ENCODE measurements around the gene MGST1. TPM values are rescaled to one million over a fixed set of nuclear protein-coding genes. Genes with fewer than 3 reads are reported as not detected.

Gene MGST1
- total RNA-seq, 3 donors from 2014 or later (not counting 1 experiment from before 2014, with no cell fraction given) = 0.40 to 4.3 (median 0.63) TPM

DNA sequence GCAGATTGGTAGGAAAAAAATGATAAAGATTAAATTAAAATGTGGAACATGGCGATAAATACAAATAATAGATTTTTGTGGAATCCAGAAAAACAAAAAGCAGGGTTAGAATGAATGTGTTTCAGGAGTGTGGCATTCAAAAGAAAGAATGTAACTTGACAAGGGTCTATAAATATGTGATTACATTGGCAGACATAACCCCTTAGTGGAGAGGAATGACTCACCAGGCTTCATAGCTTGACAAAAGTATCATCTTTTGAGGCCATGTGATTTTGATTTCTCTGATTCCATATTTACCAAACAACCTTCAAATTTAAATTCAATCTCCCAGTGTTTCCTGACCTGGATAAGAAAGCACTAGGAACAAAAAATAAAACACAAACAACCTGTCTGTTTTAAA is 24.4 kb upstream of the MGST1 start:
- no peak overlapping the region for H3K27ac Mint-ChIP-seq
- no peaks in the 10 kb centered on the region for H3K4me1 ChIP-seq (ENCODE audit: control insufficient read depth, insufficient read depth, low read length)
- no peak overlapping the region for H3K27ac ChIP-seq (ENCODE audit: low read length)
- no peaks in the 10 kb centered on the region for H3K4me1 Mint-ChIP-seq
- 89% methylated on average over 1 of the region's 1 CpG for WGBS (ENCODE audit: insufficient coverage)
- H3K36me3 Mint-ChIP-seq = no peaks in the 10 kb centered on the region
- TF ChIP-seq, protein P1, sequence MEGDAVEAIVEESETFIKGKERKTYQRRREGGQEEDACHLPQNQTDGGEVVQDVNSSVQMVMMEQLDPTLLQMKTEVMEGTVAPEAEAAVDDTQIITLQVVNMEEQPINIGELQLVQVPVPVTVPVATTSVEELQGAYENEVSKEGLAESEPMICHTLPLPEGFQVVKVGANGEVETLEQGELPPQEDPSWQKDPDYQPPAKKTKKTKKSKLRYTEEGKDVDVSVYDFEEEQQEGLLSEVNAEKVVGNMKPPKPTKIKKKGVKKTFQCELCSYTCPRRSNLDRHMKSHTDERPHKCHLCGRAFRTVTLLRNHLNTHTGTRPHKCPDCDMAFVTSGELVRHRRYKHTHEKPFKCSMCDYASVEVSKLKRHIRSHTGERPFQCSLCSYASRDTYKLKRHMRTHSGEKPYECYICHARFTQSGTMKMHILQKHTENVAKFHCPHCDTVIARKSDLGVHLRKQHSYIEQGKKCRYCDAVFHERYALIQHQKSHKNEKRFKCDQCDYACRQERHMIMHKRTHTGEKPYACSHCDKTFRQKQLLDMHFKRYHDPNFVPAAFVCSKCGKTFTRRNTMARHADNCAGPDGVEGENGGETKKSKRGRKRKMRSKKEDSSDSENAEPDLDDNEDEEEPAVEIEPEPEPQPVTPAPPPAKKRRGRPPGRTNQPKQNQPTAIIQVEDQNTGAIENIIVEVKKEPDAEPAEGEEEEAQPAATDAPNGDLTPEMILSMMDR (IDR thresholded peaks at IDR 0.05) = no peak
- no peaks in the 10 kb centered on the region for H3K27me3 ChIP-seq (ENCODE audit: control insufficient read depth, insufficient read depth, low read length)
- H3K27me3 Mint-ChIP-seq (ENCODE audit: low read depth in 2 of 2) = no peaks in the 10 kb centered on the region
- intact Hi-C loops (cut with micrococcal nuclease) = no loop called here
- H3K9me3 Mint-ChIP-seq = peaks cover 21 to 26% of the 10 kb centered on the region in 2 donors
- ATAC-seq (no peak), DNase-seq (no peak)
- no peak overlapping the region for H3K4me3 Mint-ChIP-seq
- no peaks in the 10 kb centered on the region for H3K9me3 ChIP-seq (ENCODE audit: control insufficient read depth, insufficient read depth, low read length)
- H3K4me3 ChIP-seq (ENCODE audit: low read length) = no peak overlapping the region
- H3K36me3 ChIP-seq (ENCODE audit: control insufficient read depth, insufficient read depth, low read length) = no peaks in the 10 kb centered on the region

DNA sequence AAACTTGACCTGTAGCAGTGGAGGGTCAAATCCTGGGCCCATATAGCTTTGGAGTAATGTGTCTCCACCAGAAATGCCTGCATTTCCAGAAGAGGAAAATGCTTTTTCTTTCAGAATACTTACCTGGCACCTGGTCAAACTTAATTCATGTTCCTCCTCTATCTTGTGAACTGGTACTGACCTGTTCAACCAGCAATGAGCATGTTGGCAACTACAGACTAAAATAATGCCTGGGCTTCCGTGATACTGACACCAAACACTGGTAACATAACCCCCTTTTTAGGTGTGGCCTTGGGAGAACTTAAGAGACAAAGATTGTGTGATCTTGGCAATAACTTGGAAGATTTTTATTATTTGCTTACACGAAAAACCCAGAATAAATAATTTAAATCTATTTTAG is 23.8 kb upstream of the MGST1 start:
- Mint-ChIP-seq H3K4me1 (no peaks in the 10 kb centered on the region), H3K36me3 (no peaks in the 10 kb centered on the region), H3K4me3 (no peak overlapping the region), H3K9me3 (peaks cover 18 to 24% of the 10 kb centered on the region in 2 donors), H3K27me3 (ENCODE audit: low read depth in 2 of 2) (no peaks in the 10 kb centered on the region), H3K27ac (no peak overlapping the region)
- Histone ChIP-seq H3K36me3 (ENCODE audit: control insufficient read depth, insufficient read depth, low read length) (no peaks in the 10 kb centered on the region), H3K27ac (ENCODE audit: low read length) (no peak overlapping the region), H3K27me3 (ENCODE audit: control insufficient read depth, insufficient read depth, low read length) (no peaks in the 10 kb centered on the region), H3K4me3 (ENCODE audit: low read length) (no peak overlapping the region), H3K9me3 (ENCODE audit: control insufficient read depth, insufficient read depth, low read length) (no peaks in the 10 kb centered on the region), H3K4me1 (ENCODE audit: control insufficient read depth, insufficient read depth, low read length) (no peaks in the 10 kb centered on the region)
- intact Hi-C loops (cut with micrococcal nuclease) = no loop called here
- ATAC-seq (no peak), DNase-seq (no peak)
- TF ChIP-seq, protein P1 (IDR thresholded peaks at IDR 0.05) = no peak
- 88% methylated on average over 1 of the region's 2 CpGs for WGBS (ENCODE audit: insufficient coverage)

DNA sequence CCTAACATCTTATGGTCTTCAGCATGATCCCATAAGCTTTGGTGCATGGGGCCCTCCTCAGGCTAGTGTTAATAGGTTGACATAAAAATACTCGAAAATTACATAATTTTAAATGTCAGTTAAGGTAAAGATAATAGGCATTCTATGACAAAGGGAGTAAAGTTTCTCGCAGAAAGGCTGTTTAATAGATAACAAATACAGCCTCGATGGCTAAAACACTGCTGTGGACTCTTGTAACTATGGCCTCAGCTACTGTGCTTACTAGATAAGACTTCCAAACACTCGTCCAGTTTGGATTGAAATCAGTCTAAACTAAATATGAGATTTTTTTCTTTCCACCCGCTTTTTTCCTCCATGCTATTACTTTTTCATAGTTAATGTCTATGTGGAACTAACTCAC is 23.2 kb upstream of the MGST1 start:
- no peak overlapping the region for H3K27ac ChIP-seq (ENCODE audit: low read length)
- DNase-seq (no peak), ATAC-seq (no peak)
- no peaks in the 10 kb centered on the region for H3K36me3 Mint-ChIP-seq
- H3K27me3 Mint-ChIP-seq (ENCODE audit: low read depth in 2 of 2) = no peaks in the 10 kb centered on the region
- H3K9me3 ChIP-seq (ENCODE audit: control insufficient read depth, insufficient read depth, low read length) = no peaks in the 10 kb centered on the region
- no peak overlapping the region for H3K4me3 Mint-ChIP-seq
- 81% methylated on average over 3 of the region's 5 CpGs for WGBS (ENCODE audit: insufficient coverage)
- H3K4me3 ChIP-seq (ENCODE audit: low read length) = no peak overlapping the region
- H3K27me3 ChIP-seq (ENCODE audit: control insufficient read depth, insufficient read depth, low read length) = no peaks in the 10 kb centered on the region
- no peaks in the 10 kb centered on the region for H3K36me3 ChIP-seq (ENCODE audit: control insufficient read depth, insufficient read depth, low read length)
- H3K27ac Mint-ChIP-seq = no peak overlapping the region
- H3K9me3 Mint-ChIP-seq = peaks cover 15 to 27% of the 10 kb centered on the region in 2 donors
- TF ChIP-seq, protein P1 (IDR thresholded peaks at IDR 0.05) = no peak
- intact Hi-C loops (cut with micrococcal nuclease) = no loop called here
- H3K4me1 Mint-ChIP-seq = no peaks in the 10 kb centered on the region
- H3K4me1 ChIP-seq (ENCODE audit: control insufficient read depth, insufficient read depth, low read length) = no peaks in the 10 kb centered on the region

DNA sequence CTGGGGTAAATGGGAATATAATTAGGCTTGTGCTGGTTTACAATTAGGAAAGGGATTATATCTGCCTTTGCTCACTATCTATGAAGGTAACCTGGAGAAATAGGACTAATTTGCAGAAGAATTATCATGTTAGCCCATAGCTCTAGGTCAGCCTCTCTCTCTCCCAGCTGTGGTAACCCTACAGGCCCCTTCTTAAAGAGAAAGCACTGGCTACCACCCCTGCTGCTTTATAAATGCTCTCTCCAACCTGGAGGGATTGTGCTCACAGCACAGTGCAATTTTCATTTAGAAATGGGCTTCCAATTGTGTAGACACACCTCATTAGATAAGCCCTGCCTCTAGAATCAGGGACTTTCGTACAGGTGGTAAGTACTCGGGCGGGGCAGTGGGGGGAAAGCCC is 22.7 kb upstream of the MGST1 start:
- WGBS (ENCODE audit: insufficient coverage) = 100% methylated on average over 2 of the region's 3 CpGs
- no peaks in the 10 kb centered on the region for H3K4me1 Mint-ChIP-seq
- ATAC-seq (no peak), DNase-seq (no peak)
- Histone ChIP-seq H3K9me3 (ENCODE audit: control insufficient read depth, insufficient read depth, low read length) (no peaks in the 10 kb centered on the region), H3K27me3 (ENCODE audit: control insufficient read depth, insufficient read depth, low read length) (no peaks in the 10 kb centered on the region), H3K27ac (ENCODE audit: low read length) (no peak overlapping the region), H3K4me3 (ENCODE audit: low read length) (no peak overlapping the region), H3K36me3 (ENCODE audit: control insufficient read depth, insufficient read depth, low read length) (no peaks in the 10 kb centered on the region), H3K4me1 (ENCODE audit: control insufficient read depth, insufficient read depth, low read length) (no peaks in the 10 kb centered on the region)
- no peak overlapping the region for H3K4me3 Mint-ChIP-seq
- no peaks in the 10 kb centered on the region for H3K36me3 Mint-ChIP-seq
- TF ChIP-seq, protein P1 (IDR thresholded peaks at IDR 0.05) = no peak
- peaks cover 13 to 25% of the 10 kb centered on the region in 2 donors for H3K9me3 Mint-ChIP-seq
- H3K27me3 Mint-ChIP-seq (ENCODE audit: low read depth in 2 of 2) = no peaks in the 10 kb centered on the region
- H3K27ac Mint-ChIP-seq = no peak overlapping the region
- intact Hi-C loops (cut with micrococcal nuclease) = no loop called here

Measured in natural killer cell (primary cell).